T-helper 2 cell treated with Interferon-gamma antibody and Interleukin-4, amounts not matched to agents 5 μg/mL and 100 μg/mL, for 36 hours (primary cell): ENCODE measurements around the gene B3GNT7.
"Not testable (repeated sequence)": the region's sequence is repeated elsewhere in the genome, so short reads cannot be mapped to it uniquely, and the experiment has no call there.

ENCODE experiments used
- DNase-seq: peaks from one replicate; pipeline ENCODE4 v3.0.0; 2021; ENCODE audit warnings: low spot score
- H3K27ac Mint-ChIP-seq: one replicate; pipeline ENCODE4 v1.8.0; 2021; ENCODE audit warnings: mild to moderate bottlenecking, mixed read lengths
- H3K27me3 Mint-ChIP-seq: one replicate; pipeline ENCODE4 v1.8.0; 2021; ENCODE audit warnings: low read depth, mixed read lengths
- H3K36me3 Mint-ChIP-seq: one replicate; pipeline ENCODE4 v1.8.0; 2021; ENCODE audit warnings: low read depth, mixed read lengths
- H3K4me1 Mint-ChIP-seq: one replicate; pipeline ENCODE4 v1.8.0; 2021; ENCODE audit warnings: low read depth, mixed read lengths
- H3K4me3 Mint-ChIP-seq: one replicate; pipeline ENCODE4 v1.8.0; 2022; ENCODE audit warnings: mild to moderate bottlenecking, moderate library complexity, mixed read lengths
- H3K9me3 Mint-ChIP-seq: one replicate; pipeline ENCODE4 v1.8.0; 2021; ENCODE audit warnings: mixed read lengths

The B3GNT7 gene

GRCh38 chr2:231373184-231373583 lies 22.3 kb upstream of the B3GNT7 start:
- Mint-ChIP-seq H3K36me3 (no peaks in the 10 kb centered on the region), H3K9me3 (no peaks in the 10 kb centered on the region), H3K4me3 (no peak overlapping the region), H3K4me1 (no peaks in the 10 kb centered on the region), H3K27ac (no peak overlapping the region), H3K27me3 (peaks cover 3% of the 10 kb centered on the region)
- no peak for DNase-seq

GRCh38 chr2:231373786-231374349 lies 21.6 kb upstream of the B3GNT7 start:
- Mint-ChIP-seq H3K4me1 (no peaks in the 10 kb centered on the region), H3K27me3 (peaks cover 3% of the 10 kb centered on the region)

GRCh38 chr2:231374771-231375170 lies 20.7 kb upstream of the B3GNT7 start:
- no peaks in the 10 kb centered on the region for H3K4me1 Mint-ChIP-seq
- no peak overlapping the region for H3K27ac Mint-ChIP-seq
- DNase-seq, result no peak
- no peak overlapping the region for H3K4me3 Mint-ChIP-seq
- no peaks in the 10 kb centered on the region for H3K36me3 Mint-ChIP-seq
- peaks cover 3% of the 10 kb centered on the region for H3K27me3 Mint-ChIP-seq
- no peaks in the 10 kb centered on the region for H3K9me3 Mint-ChIP-seq

More at GRCh38 chr2:231373786-231374349, 21.6 kb upstream of the B3GNT7 start:
- no peak overlapping the region for H3K27ac Mint-ChIP-seq
- no peak overlapping the region for H3K4me3 Mint-ChIP-seq
- no peaks in the 10 kb centered on the region for H3K9me3 Mint-ChIP-seq
- no peak for DNase-seq
- no peaks in the 10 kb centered on the region for H3K36me3 Mint-ChIP-seq

- H3K9me3 Mint-ChIP-seq, H3K27ac Mint-ChIP-seq: not testable (repeated sequence)
Observed at GRCh38 chr2:231375994-231376615, 19.4 kb upstream of the B3GNT7 start.

GRCh38 chr2:231376857-231377256 lies 18.7 kb upstream of the B3GNT7 start:
- Mint-ChIP-seq H3K27ac (no peak overlapping the region), H3K9me3 (no peaks in the 10 kb centered on the region), H3K4me3 (no peak overlapping the region), H3K27me3 (peaks cover 3% of the 10 kb centered on the region), H3K4me1 (no peaks in the 10 kb centered on the region), H3K36me3 (no peaks in the 10 kb centered on the region)
- DNase-seq, result no peak

More at GRCh38 chr2:231375994-231376615, 19.4 kb upstream of the B3GNT7 start:
- not testable (repeated sequence) for H3K27me3 Mint-ChIP-seq, H3K36me3 Mint-ChIP-seq, H3K4me1 Mint-ChIP-seq, H3K4me3 Mint-ChIP-seq, DNase-seq

GRCh38 chr2:231378026-231378722 lies 17.3 kb upstream of the B3GNT7 start:
- no peaks in the 10 kb centered on the region for H3K36me3 Mint-ChIP-seq
- no peak for DNase-seq
- H3K27ac Mint-ChIP-seq, result no peak overlapping the region
- H3K9me3 Mint-ChIP-seq, result no peaks in the 10 kb centered on the region
- no peak overlapping the region for H3K4me3 Mint-ChIP-seq
- peaks cover 3% of the 10 kb centered on the region for H3K27me3 Mint-ChIP-seq
- no peaks in the 10 kb centered on the region for H3K4me1 Mint-ChIP-seq

- DNase-seq, result no peak
- H3K36me3 Mint-ChIP-seq, result no peaks in the 10 kb centered on the region
- no peak overlapping the region for H3K27ac Mint-ChIP-seq
- no peaks in the 10 kb centered on the region for H3K9me3 Mint-ChIP-seq
- H3K4me3 Mint-ChIP-seq, result no peak overlapping the region
- no peaks in the 10 kb centered on the region for H3K4me1 Mint-ChIP-seq
- H3K27me3 Mint-ChIP-seq, result peaks cover 3% of the 10 kb centered on the region
Observed at GRCh38 chr2:231379266-231380215, 16.0 kb upstream of the B3GNT7 start.

- Mint-ChIP-seq H3K36me3 (no peaks in the 10 kb centered on the region), H3K27me3 (peaks cover 3% of the 10 kb centered on the region), H3K4me1 (no peaks in the 10 kb centered on the region), H3K9me3 (peaks cover 7% of the 10 kb centered on the region), H3K27ac (no peak overlapping the region), H3K4me3 (no peak overlapping the region)
- DNase-seq, result no peak
Observed at GRCh38 chr2:231380307-231380706, 15.2 kb upstream of the B3GNT7 start.

- no peaks in the 10 kb centered on the region for H3K36me3 Mint-ChIP-seq
- DNase-seq, result no peak
- H3K4me1 Mint-ChIP-seq, result no peaks in the 10 kb centered on the region
- H3K27ac Mint-ChIP-seq, result no peak overlapping the region
- H3K4me3 Mint-ChIP-seq, result no peak overlapping the region
- peaks cover 6% of the 10 kb centered on the region for H3K27me3 Mint-ChIP-seq
- H3K9me3 Mint-ChIP-seq, result peaks cover 12% of the 10 kb centered on the region
Observed at GRCh38 chr2:231380991-231381847, 14.3 kb upstream of the B3GNT7 start.

- no peak for DNase-seq
- no peak overlapping the region for H3K27ac Mint-ChIP-seq
- no peaks in the 10 kb centered on the region for H3K4me1 Mint-ChIP-seq
- H3K27me3 Mint-ChIP-seq, result peaks cover 4% of the 10 kb centered on the region
- no peaks in the 10 kb centered on the region for H3K36me3 Mint-ChIP-seq
- no peak overlapping the region for H3K4me3 Mint-ChIP-seq
- H3K9me3 Mint-ChIP-seq, result peaks cover 12% of the 10 kb centered on the region
Observed at GRCh38 chr2:231382116-231382515, 13.4 kb upstream of the B3GNT7 start.

GRCh38 chr2:231383416-231384108 lies 11.9 kb upstream of the B3GNT7 start:
- Mint-ChIP-seq H3K4me1 (no peaks in the 10 kb centered on the region), H3K27ac (no peak overlapping the region), H3K27me3 (peaks cover 4% of the 10 kb centered on the region), H3K36me3 (no peaks in the 10 kb centered on the region), H3K9me3 (peaks cover 12% of the 10 kb centered on the region), H3K4me3 (no peak overlapping the region)
- no peak for DNase-seq

- no peaks in the 10 kb centered on the region for H3K4me1 Mint-ChIP-seq
- H3K27ac Mint-ChIP-seq, result no peak overlapping the region
- peaks cover 12% of the 10 kb centered on the region for H3K9me3 Mint-ChIP-seq
- no peak overlapping the region for H3K4me3 Mint-ChIP-seq
- H3K27me3 Mint-ChIP-seq, result peaks cover 4% of the 10 kb centered on the region
- DNase-seq, result no peak
- no peaks in the 10 kb centered on the region for H3K36me3 Mint-ChIP-seq
Observed at GRCh38 chr2:231384109-231384435, 11.4 kb upstream of the B3GNT7 start.

- no peak overlapping the region for H3K4me3 Mint-ChIP-seq
- H3K27me3 Mint-ChIP-seq, result peaks cover 4% of the 10 kb centered on the region
- DNase-seq, result no peak
- H3K9me3 Mint-ChIP-seq, result peaks cover 12% of the 10 kb centered on the region
- no peak overlapping the region for H3K27ac Mint-ChIP-seq
- no peaks in the 10 kb centered on the region for H3K36me3 Mint-ChIP-seq
- H3K4me1 Mint-ChIP-seq, result no peaks in the 10 kb centered on the region
Observed at GRCh38 chr2:231384970-231385369, 10.5 kb upstream of the B3GNT7 start.
